ENCODE data around the gene ZBTB8OS.
A peak's percentile ranks its signal among the peaks of the same experiment; 100 is the strongest.
"Not testable (repeated sequence)": the region's sequence is repeated elsewhere in the genome, so short reads cannot be mapped to it uniquely, and the experiment has no call there.

ZBTB8OS gene

GRCh38 chr1:32647308-32648134 is 2.8 kb downstream of the ZBTB8OS start:
- Histone ChIP-seq H3K4me1 (ENCODE audit: control insufficient read depth, low read depth, low read length) (peaks cover 6% of the 10 kb centered on the region), H3K9me3 (ENCODE audit: control insufficient read depth, low read depth, low read length) (no peaks in the 10 kb centered on the region), H3K27ac (ENCODE audit: low read length) (no peak overlapping the region), H3K36me3 (ENCODE audit: control insufficient read depth, low read depth, low read length) (peaks cover 7% of the 10 kb centered on the region), H3K9ac (ENCODE audit: low read length) (no peak overlapping the region), H3K4me3 (ENCODE audit: low read length) (no peak overlapping the region), H3K27me3 (ENCODE audit: control insufficient read depth, insufficient read depth, low read length) (no peaks in the 10 kb centered on the region)

GRCh38 chr1:32644426-32644825 is 5.9 kb downstream of the ZBTB8OS start:
- no peaks in the 10 kb centered on the region for H3K27me3 ChIP-seq (ENCODE audit: control insufficient read depth, insufficient read depth, low read length)
- H3K27ac ChIP-seq (ENCODE audit: low read length) = no peak overlapping the region
- no peak overlapping the region for H3K4me3 ChIP-seq (ENCODE audit: low read length)
- no peaks in the 10 kb centered on the region for H3K9me3 ChIP-seq (ENCODE audit: control insufficient read depth, low read depth, low read length)
- no peaks in the 10 kb centered on the region for H3K36me3 ChIP-seq (ENCODE audit: control insufficient read depth, low read depth, low read length)
- no peak overlapping the region for H3K9ac ChIP-seq (ENCODE audit: low read length)
- peaks cover 3% of the 10 kb centered on the region for H3K4me1 ChIP-seq (ENCODE audit: control insufficient read depth, low read depth, low read length)

- not testable (repeated sequence) for H3K36me3 ChIP-seq (ENCODE audit: control insufficient read depth, low read depth, low read length)
Observed at GRCh38 chr1:32642292-32642827, 8.0 kb downstream of the ZBTB8OS start.

GRCh38 chr1:32639489-32640075 is 10.8 kb downstream of the ZBTB8OS start:
- Histone ChIP-seq H3K4me3 (ENCODE audit: low read length) (no peak overlapping the region), H3K4me1 (ENCODE audit: control insufficient read depth, low read depth, low read length) (peaks cover 21% of the 10 kb centered on the region), H3K27me3 (ENCODE audit: control insufficient read depth, insufficient read depth, low read length) (no peaks in the 10 kb centered on the region), H3K9me3 (ENCODE audit: control insufficient read depth, low read depth, low read length) (no peaks in the 10 kb centered on the region), H3K36me3 (ENCODE audit: control insufficient read depth, low read depth, low read length) (no peaks in the 10 kb centered on the region), H3K27ac (ENCODE audit: low read length) (no peak overlapping the region), H3K9ac (ENCODE audit: low read length) (no peak overlapping the region)

More at GRCh38 chr1:32642292-32642827, 8.0 kb downstream of the ZBTB8OS start:
- not testable (repeated sequence) for H3K27ac ChIP-seq (ENCODE audit: low read length); H3K9ac ChIP-seq (ENCODE audit: low read length); H3K27me3 ChIP-seq (ENCODE audit: control insufficient read depth, insufficient read depth, low read length); H3K4me3 ChIP-seq (ENCODE audit: low read length); H3K9me3 ChIP-seq (ENCODE audit: control insufficient read depth, low read depth, low read length); H3K4me1 ChIP-seq (ENCODE audit: control insufficient read depth, low read depth, low read length)

- peaks cover 36% of the 10 kb centered on the region for H3K4me1 ChIP-seq (ENCODE audit: control insufficient read depth, low read depth, low read length)
- peak overlapping the region; percentile 30 for H3K9ac ChIP-seq (ENCODE audit: low read length)
- no peaks in the 10 kb centered on the region for H3K9me3 ChIP-seq (ENCODE audit: control insufficient read depth, low read depth, low read length)
- no peak overlapping the region for H3K27ac ChIP-seq (ENCODE audit: low read length)
- H3K36me3 ChIP-seq (ENCODE audit: control insufficient read depth, low read depth, low read length) = peaks cover 7% of the 10 kb centered on the region
- no peak overlapping the region for H3K4me3 ChIP-seq (ENCODE audit: low read length)
- H3K27me3 ChIP-seq (ENCODE audit: control insufficient read depth, insufficient read depth, low read length) = no peaks in the 10 kb centered on the region
Observed at GRCh38 chr1:32636914-32637645, 13.3 kb downstream of the ZBTB8OS start.

GRCh38 chr1:32635508-32636277 is 14.7 kb downstream of the ZBTB8OS start:
- Histone ChIP-seq H3K4me1 (ENCODE audit: control insufficient read depth, low read depth, low read length) (peaks cover 33% of the 10 kb centered on the region), H3K9ac (ENCODE audit: low read length) (no peak overlapping the region), H3K36me3 (ENCODE audit: control insufficient read depth, low read depth, low read length) (peaks cover 11% of the 10 kb centered on the region), H3K27ac (ENCODE audit: low read length) (no peak overlapping the region), H3K27me3 (ENCODE audit: control insufficient read depth, insufficient read depth, low read length) (no peaks in the 10 kb centered on the region), H3K4me3 (ENCODE audit: low read length) (no peak overlapping the region), H3K9me3 (ENCODE audit: control insufficient read depth, low read depth, low read length) (no peaks in the 10 kb centered on the region)

- no peak overlapping the region for H3K9ac ChIP-seq (ENCODE audit: low read length)
- no peaks in the 10 kb centered on the region for H3K27me3 ChIP-seq (ENCODE audit: control insufficient read depth, insufficient read depth, low read length)
- H3K4me1 ChIP-seq (ENCODE audit: control insufficient read depth, low read depth, low read length) = peaks cover 33% of the 10 kb centered on the region
- no peaks in the 10 kb centered on the region for H3K9me3 ChIP-seq (ENCODE audit: control insufficient read depth, low read depth, low read length)
- H3K27ac ChIP-seq (ENCODE audit: low read length) = peak overlapping the region; percentile 16
- peaks cover 15% of the 10 kb centered on the region for H3K36me3 ChIP-seq (ENCODE audit: control insufficient read depth, low read depth, low read length)
- peak overlapping the region; percentile 18 for H3K4me3 ChIP-seq (ENCODE audit: low read length)
Observed at GRCh38 chr1:32632829-32633228, 17.5 kb downstream of the ZBTB8OS start.

GRCh38 chr1:32630173-32630572 is 20.2 kb downstream of the ZBTB8OS start:
- not testable (repeated sequence) for H3K27ac ChIP-seq (ENCODE audit: low read length); H3K9me3 ChIP-seq (ENCODE audit: control insufficient read depth, low read depth, low read length); H3K9ac ChIP-seq (ENCODE audit: low read length); H3K27me3 ChIP-seq (ENCODE audit: control insufficient read depth, insufficient read depth, low read length); H3K4me3 ChIP-seq (ENCODE audit: low read length)
- H3K4me1 ChIP-seq (ENCODE audit: control insufficient read depth, low read depth, low read length) = peaks cover 15% of the 10 kb centered on the region
- H3K36me3 ChIP-seq (ENCODE audit: control insufficient read depth, low read depth, low read length) = peaks cover 30% of the 10 kb centered on the region

- no peaks in the 10 kb centered on the region for H3K27me3 ChIP-seq (ENCODE audit: control insufficient read depth, insufficient read depth, low read length)
- H3K4me3 ChIP-seq (ENCODE audit: low read length) = no peak overlapping the region
- peaks cover 2% of the 10 kb centered on the region for H3K4me1 ChIP-seq (ENCODE audit: control insufficient read depth, low read depth, low read length)
- H3K36me3 ChIP-seq (ENCODE audit: control insufficient read depth, low read depth, low read length) = peaks cover 23% of the 10 kb centered on the region
- no peak overlapping the region for H3K27ac ChIP-seq (ENCODE audit: low read length)
- H3K9ac ChIP-seq (ENCODE audit: low read length) = no peak overlapping the region
- H3K9me3 ChIP-seq (ENCODE audit: control insufficient read depth, low read depth, low read length) = no peaks in the 10 kb centered on the region
Observed at GRCh38 chr1:32627596-32628162, 22.7 kb downstream of the ZBTB8OS start.

- H3K36me3 ChIP-seq (ENCODE audit: control insufficient read depth, low read depth, low read length) = peaks cover 19% of the 10 kb centered on the region
- no peak overlapping the region for H3K9ac ChIP-seq (ENCODE audit: low read length)
Observed at GRCh38 chr1:32626176-32626575, 24.2 kb downstream of the ZBTB8OS start.

More at GRCh38 chr1:32626176-32626575, 24.2 kb downstream of the ZBTB8OS start:
- Histone ChIP-seq H3K27ac (ENCODE audit: low read length) (no peak overlapping the region), H3K9me3 (ENCODE audit: control insufficient read depth, low read depth, low read length) (no peaks in the 10 kb centered on the region), H3K4me1 (ENCODE audit: control insufficient read depth, low read depth, low read length) (no peaks in the 10 kb centered on the region), H3K27me3 (ENCODE audit: control insufficient read depth, insufficient read depth, low read length) (no peaks in the 10 kb centered on the region), H3K4me3 (ENCODE audit: low read length) (no peak overlapping the region)

Measured in iPS-18a (cell line).